Stimulated activated naive CD8-positive, alpha-beta T cell treated with anti-CD3 and anti-CD28 coated beads, Interleukin-15, amount 100 ng/mL, for 72 hours (primary cell): Measurements from ENCODE around the gene OR2Z1.

Experiments used
- ATAC-seq: fragments of 150-1000 bp; cut with Tn5 transposase; 2 replicates; pipeline ENCODE4 v1.10.0; 2021; ENCODE audit warnings: mild to moderate bottlenecking, moderate library complexity
- DNase-seq, 2 donors: peaks; one replicate each; pipeline ENCODE4 v3.0.0; 2021 to 2022
- H3K27ac Mint-ChIP-seq, 2 donors: one replicate each; pipeline ENCODE4 v1.8.0; 2022; ENCODE audit warnings: mild to moderate bottlenecking in 2 of 2, mixed read lengths in 2 of 2, moderate library complexity in 2 of 2
- H3K27me3 Mint-ChIP-seq: one replicate; pipeline ENCODE4 v1.8.0; 2022; ENCODE audit warnings: mixed read lengths
- H3K4me1 Mint-ChIP-seq: one replicate; pipeline ENCODE4 v1.8.0; 2022; ENCODE audit warnings: mild to moderate bottlenecking, mixed read lengths
- H3K4me3 Mint-ChIP-seq, 2 donors: one replicate each; pipeline ENCODE4 v1.8.0; 2022; ENCODE audit warnings: mild to moderate bottlenecking in 2 of 2, mixed read lengths in 2 of 2, moderate library complexity in 1 of 2
- H3K9me3 Mint-ChIP-seq, 2 donors: one replicate each; pipeline ENCODE4 v1.8.0; 2022; ENCODE audit warnings: mixed read lengths in 2 of 2

Gene OR2Z1

GRCh38 chr19:8721334-8721733 is at the start of gene OR2Z1:
TSS of gene OR2Z1 (plus strand) at chr19:8721634. CDS start at chr19:8731029, 9,395 bp downstream.
- H3K4me1 Mint-ChIP-seq = no peaks in the 10 kb centered on the region
- H3K27ac Mint-ChIP-seq = no peak within 1 kb of the TSS
- DNase-seq = no peak
- ATAC-seq = no peak
- no peak within 1 kb of the TSS for H3K4me3 Mint-ChIP-seq
- peaks cover 4 to 11% of the 10 kb centered on the region in 2 donors for H3K9me3 Mint-ChIP-seq
- peaks cover 13% of the 10 kb centered on the region for H3K27me3 Mint-ChIP-seq

GRCh38 chr19:8673276-8673891 is 48.0 kb upstream of the OR2Z1 start:
- DNase-seq = no peak

GRCh38 chr19:8675066-8675465 is 46.4 kb upstream of the OR2Z1 start:
- ATAC-seq (no peak), DNase-seq (no peak)
- H3K9me3 Mint-ChIP-seq = peaks cover 12 to 18% of the 10 kb centered on the region in 2 donors
- H3K4me1 Mint-ChIP-seq = peaks cover 10% of the 10 kb centered on the region
- no peak overlapping the region for H3K4me3 Mint-ChIP-seq
- no peak overlapping the region for H3K27ac Mint-ChIP-seq
- H3K27me3 Mint-ChIP-seq = no peaks in the 10 kb centered on the region

More at GRCh38 chr19:8673276-8673891, 48.0 kb upstream of the OR2Z1 start:
- no peaks in the 10 kb centered on the region for H3K27me3 Mint-ChIP-seq
- no peak overlapping the region for H3K27ac Mint-ChIP-seq
- H3K4me1 Mint-ChIP-seq = peaks cover 13% of the 10 kb centered on the region
- no peak for ATAC-seq
- peaks cover 7 to 17% of the 10 kb centered on the region in 2 donors for H3K9me3 Mint-ChIP-seq
- H3K4me3 Mint-ChIP-seq = no peak overlapping the region

- DNase-seq (no peak), ATAC-seq (no peak)
- peaks cover 12 to 28% of the 10 kb centered on the region in 2 donors for H3K9me3 Mint-ChIP-seq
- no peaks in the 10 kb centered on the region for H3K27me3 Mint-ChIP-seq
- H3K27ac Mint-ChIP-seq = no peak overlapping the region
- H3K4me3 Mint-ChIP-seq = no peak overlapping the region
- peaks cover 6% of the 10 kb centered on the region for H3K4me1 Mint-ChIP-seq
These were observed 43.1 kb upstream of the OR2Z1 start for GRCh38 chr19:8678244-8678807.

GRCh38 chr19:8680676-8681344 is 40.6 kb upstream of the OR2Z1 start:
- ATAC-seq = no peak
- DNase-seq = no peak
- Mint-ChIP-seq H3K27ac (no peak overlapping the region), H3K9me3 (peaks cover 12 to 25% of the 10 kb centered on the region in 2 donors), H3K4me3 (no peak overlapping the region), H3K4me1 (peaks cover 6% of the 10 kb centered on the region), H3K27me3 (no peaks in the 10 kb centered on the region)

- Mint-ChIP-seq H3K4me3 (no peak overlapping the region), H3K27ac (no peak overlapping the region), H3K9me3 (peaks cover 12 to 22% of the 10 kb centered on the region in 2 donors), H3K27me3 (no peaks in the 10 kb centered on the region), H3K4me1 (peaks cover 6% of the 10 kb centered on the region)
- DNase-seq (no peak), ATAC-seq (no peak)
These were observed 39.9 kb upstream of the OR2Z1 start for GRCh38 chr19:8681345-8682029.

- peaks cover 12 to 22% of the 10 kb centered on the region in 2 donors for H3K9me3 Mint-ChIP-seq
- peaks cover 6% of the 10 kb centered on the region for H3K4me1 Mint-ChIP-seq
- DNase-seq = no peak
- no peaks in the 10 kb centered on the region for H3K27me3 Mint-ChIP-seq
- H3K4me3 Mint-ChIP-seq = no peak overlapping the region
- ATAC-seq = no peak
- H3K27ac Mint-ChIP-seq = no peak overlapping the region
These were observed 39.0 kb upstream of the OR2Z1 start for GRCh38 chr19:8682472-8682871.

GRCh38 chr19:8682931-8683330 is 38.5 kb upstream of the OR2Z1 start:
- Mint-ChIP-seq H3K27me3 (no peaks in the 10 kb centered on the region), H3K4me3 (no peak overlapping the region), H3K4me1 (peaks cover 6% of the 10 kb centered on the region), H3K27ac (no peak overlapping the region), H3K9me3 (peaks cover 9 to 18% of the 10 kb centered on the region in 2 donors)
- no peak for DNase-seq
- ATAC-seq = no peak

- no peak for DNase-seq
- H3K9me3 Mint-ChIP-seq = peaks cover 0 to 10% of the 10 kb centered on the region in 2 donors
- ATAC-seq = no peak
- H3K27me3 Mint-ChIP-seq = no peaks in the 10 kb centered on the region
- H3K4me3 Mint-ChIP-seq = no peak overlapping the region
- peak overlapping the region in 1 of 2 donors; percentile 90 for H3K27ac Mint-ChIP-seq
- H3K4me1 Mint-ChIP-seq = peaks cover 6% of the 10 kb centered on the region
These were observed 37.2 kb upstream of the OR2Z1 start for GRCh38 chr19:8684001-8684902.

GRCh38 chr19:8686549-8686948 is 34.9 kb upstream of the OR2Z1 start:
- no peak for DNase-seq
- Mint-ChIP-seq H3K27me3 (peaks cover 2% of the 10 kb centered on the region), H3K27ac (no peak overlapping the region), H3K9me3 (peaks cover 0 to 5% of the 10 kb centered on the region in 2 donors), H3K4me1 (peaks cover under 1% of the 10 kb centered on the region), H3K4me3 (no peak overlapping the region)
- ATAC-seq = no peak

GRCh38 chr19:8688930-8689329 is 32.5 kb upstream of the OR2Z1 start:
- ATAC-seq (no peak), DNase-seq (no peak)
- Mint-ChIP-seq H3K4me1 (no peaks in the 10 kb centered on the region), H3K27ac (no peak overlapping the region), H3K27me3 (peaks cover 14% of the 10 kb centered on the region), H3K4me3 (no peak overlapping the region), H3K9me3 (no peaks in the 10 kb centered on the region)

- no peaks in the 10 kb centered on the region for H3K4me1 Mint-ChIP-seq
- H3K27ac Mint-ChIP-seq = peak overlapping the region in 1 of 2 donors; percentile 92
- no peak for ATAC-seq
- H3K4me3 Mint-ChIP-seq = no peak overlapping the region
- H3K27me3 Mint-ChIP-seq = peaks cover 14% of the 10 kb centered on the region
- no peak for DNase-seq
- H3K9me3 Mint-ChIP-seq = no peaks in the 10 kb centered on the region
These were observed 30.5 kb upstream of the OR2Z1 start for GRCh38 chr19:8690753-8691539.

- DNase-seq (no peak), ATAC-seq (peak; percentile 21)
- Mint-ChIP-seq H3K9me3 (no peaks in the 10 kb centered on the region), H3K4me1 (peaks cover 19% of the 10 kb centered on the region), H3K27ac (no peak overlapping the region), H3K27me3 (peaks cover 28% of the 10 kb centered on the region), H3K4me3 (no peak overlapping the region)
These were observed 25.9 kb upstream of the OR2Z1 start for GRCh38 chr19:8695501-8695900.

GRCh38 chr19:8695911-8696310 is 25.5 kb upstream of the OR2Z1 start:
- H3K4me1 Mint-ChIP-seq = peaks cover 19% of the 10 kb centered on the region
- no peak overlapping the region for H3K27ac Mint-ChIP-seq
- peaks cover 28% of the 10 kb centered on the region for H3K27me3 Mint-ChIP-seq
- no peak overlapping the region for H3K4me3 Mint-ChIP-seq
- DNase-seq = no peak
- ATAC-seq = no peak
- no peaks in the 10 kb centered on the region for H3K9me3 Mint-ChIP-seq
